Vagina (tissue), 2 donors: Measurements from ENCODE around the gene DNAJC7.

Source experiments
- POLR2A ChIP-seq, 2 donors: fragments of 450-650 bp; IDR thresholded peaks; one replicate each; pipeline ENCODE4 v1.6.1; 2017; ENCODE audit warnings: antibody characterized with exemption in 2 of 2, mild to moderate bottlenecking in 2 of 2, moderate library complexity in 2 of 2
- POLR2AphosphoS5 ChIP-seq, 2 donors: sonication (generic); formaldehyde crosslinking; IDR thresholded peaks; one replicate each; pipeline ENCODE4 v1.9.0; 2017; ENCODE audit warnings: antibody characterized with exemption in 2 of 2, mild to moderate bottlenecking in 2 of 2, low read depth in 1 of 2; ENCODE audit not compliant: insufficient read depth in 1 of 2
- TF ChIP-seq, protein P1 (sequence below), 3 experiments: fragments of 450-650 bp in 2 of 3; fragments of 200-600 bp in 1 of 3; sonication (generic) in 1 of 3; IDR thresholded peaks; one replicate each; pipeline ENCODE4 v1.5.1; 2017 to 2019; ENCODE audit warnings: antibody characterized with exemption in 3 of 3, mild to moderate bottlenecking in 2 of 3, moderate library complexity in 2 of 3

DNA sequence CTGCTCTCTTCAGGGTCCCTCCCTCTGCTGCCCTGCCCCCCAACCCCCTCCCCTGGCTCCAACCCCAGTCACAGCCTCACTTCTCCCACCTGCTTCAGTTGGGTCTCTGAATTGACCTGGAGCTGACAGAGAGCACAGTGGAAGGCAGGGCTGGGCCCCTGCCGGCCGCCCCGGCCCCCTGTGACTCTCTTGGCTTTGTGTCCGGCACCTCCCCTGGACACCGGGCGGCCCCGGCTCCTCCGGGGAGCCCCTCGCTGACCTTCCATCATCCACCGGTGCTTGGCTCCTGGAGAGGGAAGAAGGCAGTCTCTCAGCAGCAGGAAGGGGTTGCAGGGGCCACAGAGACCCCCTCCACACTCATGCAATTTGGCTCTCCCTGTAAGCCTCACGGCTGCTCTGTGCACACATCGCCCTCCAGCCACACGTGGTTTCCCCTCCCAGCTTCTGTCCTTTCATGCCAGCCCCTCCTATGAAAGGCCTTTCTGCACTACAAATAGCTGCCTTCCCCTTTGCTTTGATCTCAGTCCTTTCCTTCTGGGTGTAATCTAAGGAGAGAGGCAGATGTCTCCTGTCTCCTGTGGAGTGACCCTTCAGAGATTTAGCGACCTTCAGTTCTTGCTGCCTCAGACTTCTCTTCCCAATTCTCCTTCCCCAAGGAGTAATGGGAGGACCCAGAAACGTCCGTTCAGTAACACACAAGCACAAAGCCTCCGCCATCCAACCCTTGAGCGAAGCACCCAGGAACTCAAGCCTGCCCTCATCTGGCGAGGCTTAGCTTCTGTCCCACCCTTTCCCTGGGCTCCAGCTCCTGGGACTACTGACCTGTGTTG lies 10.9 kb upstream of the DNAJC7 start:
- TF ChIP-seq, protein P1, sequence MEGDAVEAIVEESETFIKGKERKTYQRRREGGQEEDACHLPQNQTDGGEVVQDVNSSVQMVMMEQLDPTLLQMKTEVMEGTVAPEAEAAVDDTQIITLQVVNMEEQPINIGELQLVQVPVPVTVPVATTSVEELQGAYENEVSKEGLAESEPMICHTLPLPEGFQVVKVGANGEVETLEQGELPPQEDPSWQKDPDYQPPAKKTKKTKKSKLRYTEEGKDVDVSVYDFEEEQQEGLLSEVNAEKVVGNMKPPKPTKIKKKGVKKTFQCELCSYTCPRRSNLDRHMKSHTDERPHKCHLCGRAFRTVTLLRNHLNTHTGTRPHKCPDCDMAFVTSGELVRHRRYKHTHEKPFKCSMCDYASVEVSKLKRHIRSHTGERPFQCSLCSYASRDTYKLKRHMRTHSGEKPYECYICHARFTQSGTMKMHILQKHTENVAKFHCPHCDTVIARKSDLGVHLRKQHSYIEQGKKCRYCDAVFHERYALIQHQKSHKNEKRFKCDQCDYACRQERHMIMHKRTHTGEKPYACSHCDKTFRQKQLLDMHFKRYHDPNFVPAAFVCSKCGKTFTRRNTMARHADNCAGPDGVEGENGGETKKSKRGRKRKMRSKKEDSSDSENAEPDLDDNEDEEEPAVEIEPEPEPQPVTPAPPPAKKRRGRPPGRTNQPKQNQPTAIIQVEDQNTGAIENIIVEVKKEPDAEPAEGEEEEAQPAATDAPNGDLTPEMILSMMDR (IDR thresholded peaks at IDR 0.05): no peak
- TF ChIP-seq POLR2A (IDR thresholded peaks at IDR 0.05) (no peak), POLR2AphosphoS5 (IDR thresholded peaks at IDR 0.05; ENCODE audit: insufficient read depth in 1 of 2, low read depth in 1 of 2) (no peak)
